ENCODE results near the gene ISL2.

GRCh38 chr15:76363251-76363650 lies 26.7 kb downstream of the ISL2 start:
- TF ChIP-seq POLR2A (IDR thresholded peaks at IDR 0.05) (no peak), CTCF (IDR thresholded peaks at IDR 0.05) (no peak)

Data from prostate gland (tissue), 2 donors.